Sigmoid colon (tissue), 4 donors: ENCODE measurements around the gene OTOGL.

ENCODE experiments used
- POLR2AphosphoS5 ChIP-seq, 4 donors: sonication (generic); formaldehyde crosslinking; IDR thresholded peaks; one replicate each; pipeline ENCODE4 v1.6.1; 2017; ENCODE audit warnings: antibody characterized with exemption in 4 of 4
- TF ChIP-seq, protein P1 (sequence below), 4 experiments: fragments of 450-650 bp in 3 of 4; fragments of 200-600 bp in 1 of 4; IDR thresholded peaks; one replicate each; pipeline ENCODE4 v1.5.1; 2016 to 2019; ENCODE audit warnings: antibody characterized with exemption in 4 of 4, mild to moderate bottlenecking in 3 of 4, moderate library complexity in 2 of 4

DNA sequence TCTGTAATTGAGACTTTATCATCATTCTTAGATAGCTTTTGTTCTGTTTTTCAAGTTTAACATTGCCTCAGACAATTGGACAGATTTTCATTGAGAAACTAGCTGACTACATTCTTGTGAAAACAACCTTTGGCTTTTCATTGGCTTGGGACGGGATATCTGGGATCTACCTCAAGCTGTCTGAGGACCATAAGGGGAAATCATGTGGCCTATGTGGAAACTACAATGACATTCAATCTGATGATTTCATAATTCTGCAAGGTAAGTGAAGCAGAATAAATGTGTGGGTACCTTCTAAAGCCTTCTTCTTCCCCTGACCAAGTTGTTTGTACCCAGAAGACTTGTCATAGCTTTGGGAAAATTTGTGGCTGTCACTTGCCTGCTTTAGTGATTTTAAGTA, 133.5 kb downstream of the OTOGL start:
- no peak for TF ChIP-seq POLR2AphosphoS5 (IDR thresholded peaks at IDR 0.05)
- TF ChIP-seq, protein P1, sequence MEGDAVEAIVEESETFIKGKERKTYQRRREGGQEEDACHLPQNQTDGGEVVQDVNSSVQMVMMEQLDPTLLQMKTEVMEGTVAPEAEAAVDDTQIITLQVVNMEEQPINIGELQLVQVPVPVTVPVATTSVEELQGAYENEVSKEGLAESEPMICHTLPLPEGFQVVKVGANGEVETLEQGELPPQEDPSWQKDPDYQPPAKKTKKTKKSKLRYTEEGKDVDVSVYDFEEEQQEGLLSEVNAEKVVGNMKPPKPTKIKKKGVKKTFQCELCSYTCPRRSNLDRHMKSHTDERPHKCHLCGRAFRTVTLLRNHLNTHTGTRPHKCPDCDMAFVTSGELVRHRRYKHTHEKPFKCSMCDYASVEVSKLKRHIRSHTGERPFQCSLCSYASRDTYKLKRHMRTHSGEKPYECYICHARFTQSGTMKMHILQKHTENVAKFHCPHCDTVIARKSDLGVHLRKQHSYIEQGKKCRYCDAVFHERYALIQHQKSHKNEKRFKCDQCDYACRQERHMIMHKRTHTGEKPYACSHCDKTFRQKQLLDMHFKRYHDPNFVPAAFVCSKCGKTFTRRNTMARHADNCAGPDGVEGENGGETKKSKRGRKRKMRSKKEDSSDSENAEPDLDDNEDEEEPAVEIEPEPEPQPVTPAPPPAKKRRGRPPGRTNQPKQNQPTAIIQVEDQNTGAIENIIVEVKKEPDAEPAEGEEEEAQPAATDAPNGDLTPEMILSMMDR (IDR thresholded peaks at IDR 0.05), result no peak
